MM.1S (cell line): ENCODE data around the gene EXTL1.

Experiments used
- EZH2 ChIP-seq: fragments of 300-600 bp; sonication (generic); optimal IDR thresholded peaks from 2 replicates; pipeline ENCODE3; 2017; ENCODE audit warnings: low read depth, mild to moderate bottlenecking, antibody characterized with exemption, low read length, mixed read lengths
- EZH2phosphoT487 ChIP-seq: fragments of 300-600 bp; sonication (generic); IDR thresholded peaks from 2 replicates; pipeline ENCODE4 v1.6.1; 2018; ENCODE audit warnings: antibody characterized with exemption, low read length
- TF ChIP-seq, protein P1 (sequence below): fragments of 300-600 bp; sonication (generic); IDR thresholded peaks from 2 replicates; pipeline ENCODE4 v1.5.1; 2016; ENCODE audit warnings: antibody characterized with exemption, low read length, mixed read lengths

DNA sequence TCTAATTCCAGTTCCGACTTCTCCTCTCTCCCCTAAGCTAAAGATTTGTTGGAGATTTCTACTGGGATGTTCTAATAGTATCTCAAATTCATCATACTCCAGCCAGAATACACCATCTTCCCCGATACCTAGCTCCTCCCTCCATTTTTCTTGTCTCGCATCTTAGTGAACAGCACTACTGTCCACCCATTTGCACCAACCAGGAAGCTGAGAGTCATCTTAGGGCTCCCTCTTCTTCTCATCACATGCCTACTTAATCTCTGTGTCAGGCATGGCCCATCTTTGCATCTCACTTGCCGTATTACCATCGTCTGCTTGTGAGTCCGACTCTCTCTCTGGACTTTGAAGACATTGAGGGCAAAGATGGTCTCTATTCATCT is 49.4 kb downstream of the EXTL1 start:
- TF ChIP-seq, protein P1, sequence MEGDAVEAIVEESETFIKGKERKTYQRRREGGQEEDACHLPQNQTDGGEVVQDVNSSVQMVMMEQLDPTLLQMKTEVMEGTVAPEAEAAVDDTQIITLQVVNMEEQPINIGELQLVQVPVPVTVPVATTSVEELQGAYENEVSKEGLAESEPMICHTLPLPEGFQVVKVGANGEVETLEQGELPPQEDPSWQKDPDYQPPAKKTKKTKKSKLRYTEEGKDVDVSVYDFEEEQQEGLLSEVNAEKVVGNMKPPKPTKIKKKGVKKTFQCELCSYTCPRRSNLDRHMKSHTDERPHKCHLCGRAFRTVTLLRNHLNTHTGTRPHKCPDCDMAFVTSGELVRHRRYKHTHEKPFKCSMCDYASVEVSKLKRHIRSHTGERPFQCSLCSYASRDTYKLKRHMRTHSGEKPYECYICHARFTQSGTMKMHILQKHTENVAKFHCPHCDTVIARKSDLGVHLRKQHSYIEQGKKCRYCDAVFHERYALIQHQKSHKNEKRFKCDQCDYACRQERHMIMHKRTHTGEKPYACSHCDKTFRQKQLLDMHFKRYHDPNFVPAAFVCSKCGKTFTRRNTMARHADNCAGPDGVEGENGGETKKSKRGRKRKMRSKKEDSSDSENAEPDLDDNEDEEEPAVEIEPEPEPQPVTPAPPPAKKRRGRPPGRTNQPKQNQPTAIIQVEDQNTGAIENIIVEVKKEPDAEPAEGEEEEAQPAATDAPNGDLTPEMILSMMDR: no peak
- TF ChIP-seq EZH2 (no peak), EZH2phosphoT487 (no peak)
